HG03095 (cell line): ENCODE measurements around the gene TRMT1L.
"Not testable (repeated sequence)": the region's sequence is repeated elsewhere in the genome, so short reads cannot be mapped to it uniquely, and the experiment has no call there.

Source experiments
- ATAC-seq: cut with Tn5 transposase; IDR thresholded peaks from one replicate; pipeline ENCODE4 v1.9.1; 2021; ENCODE audit warnings: moderate library complexity; ENCODE audit not compliant: unreplicated experiment

Gene TRMT1L, protein sequence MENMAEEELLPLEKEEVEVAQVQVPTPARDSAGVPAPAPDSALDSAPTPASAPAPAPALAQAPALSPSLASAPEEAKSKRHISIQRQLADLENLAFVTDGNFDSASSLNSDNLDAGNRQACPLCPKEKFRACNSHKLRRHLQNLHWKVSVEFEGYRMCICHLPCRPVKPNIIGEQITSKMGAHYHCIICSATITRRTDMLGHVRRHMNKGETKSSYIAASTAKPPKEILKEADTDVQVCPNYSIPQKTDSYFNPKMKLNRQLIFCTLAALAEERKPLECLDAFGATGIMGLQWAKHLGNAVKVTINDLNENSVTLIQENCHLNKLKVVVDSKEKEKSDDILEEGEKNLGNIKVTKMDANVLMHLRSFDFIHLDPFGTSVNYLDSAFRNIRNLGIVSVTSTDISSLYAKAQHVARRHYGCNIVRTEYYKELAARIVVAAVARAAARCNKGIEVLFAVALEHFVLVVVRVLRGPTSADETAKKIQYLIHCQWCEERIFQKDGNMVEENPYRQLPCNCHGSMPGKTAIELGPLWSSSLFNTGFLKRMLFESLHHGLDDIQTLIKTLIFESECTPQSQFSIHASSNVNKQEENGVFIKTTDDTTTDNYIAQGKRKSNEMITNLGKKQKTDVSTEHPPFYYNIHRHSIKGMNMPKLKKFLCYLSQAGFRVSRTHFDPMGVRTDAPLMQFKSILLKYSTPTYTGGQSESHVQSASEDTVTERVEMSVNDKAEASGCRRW

DNA sequence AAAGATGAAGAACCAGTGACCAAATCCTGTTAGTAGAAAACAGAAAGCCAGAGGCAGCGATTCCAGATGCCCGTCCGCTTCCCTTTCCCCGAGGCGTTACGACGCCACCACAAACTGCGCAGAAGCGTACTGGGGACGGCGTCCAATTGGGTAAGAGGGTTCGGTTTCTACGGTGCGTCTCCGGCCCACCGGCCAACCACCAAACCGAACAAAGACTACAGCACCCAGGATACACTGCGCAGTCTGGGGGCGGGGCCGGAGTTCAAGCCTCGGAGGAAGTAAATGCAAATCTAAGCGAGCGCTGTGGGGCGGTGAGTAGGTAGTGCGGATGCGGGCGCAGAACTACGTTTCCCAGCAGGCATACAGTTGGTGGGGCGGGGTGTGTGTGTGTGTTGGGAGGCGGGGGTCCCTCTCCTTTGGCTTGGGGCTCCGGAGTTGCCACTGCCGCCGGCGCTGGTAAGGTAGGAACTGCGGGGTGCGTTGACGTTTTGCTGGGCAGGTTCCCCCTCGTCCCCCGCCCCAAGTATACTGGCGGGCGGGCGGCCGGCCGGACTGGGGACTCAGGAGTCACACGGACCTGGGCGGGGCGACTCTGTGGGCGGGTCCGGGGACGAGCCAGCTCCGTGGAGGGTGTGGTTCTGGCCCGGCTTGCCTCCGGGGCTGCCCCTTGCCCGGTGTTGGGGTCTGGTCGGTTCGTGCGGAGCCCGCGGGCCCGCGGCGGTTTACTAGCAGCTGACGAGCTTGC is at the start of gene TRMT1L, which contains the start of gene SWT1:
Gene TRMT1L, minus strand, starts transcription at position 100 of the 745 bp plus-strand sequence. CDS start 241 bp downstream, outside the sequence.
Gene SWT1, plus strand, starts transcription at position 314 of the 745 bp plus-strand sequence. CDS start 3,675 bp downstream, outside the sequence.
- peak; percentile 87 for ATAC-seq

DNA sequence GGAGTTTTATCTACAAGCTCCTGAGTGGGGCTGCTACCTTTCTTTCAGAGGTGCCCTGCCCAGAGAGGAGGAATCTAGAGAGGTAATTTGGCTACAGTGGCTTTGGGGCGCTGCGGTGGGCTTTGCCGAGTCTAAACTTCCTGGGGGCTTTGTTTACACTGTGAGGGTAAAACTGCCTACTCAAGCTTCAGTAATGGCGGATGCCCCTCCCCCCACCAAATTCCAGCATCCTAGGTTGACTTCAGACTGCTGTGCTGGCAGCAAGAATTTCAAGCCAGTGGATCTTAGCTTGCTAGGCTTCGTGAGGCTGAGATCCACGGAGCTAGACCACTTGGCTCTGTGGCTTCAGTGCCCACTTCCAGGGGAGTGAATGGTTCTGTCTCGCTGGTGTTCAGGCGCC is 44.1 kb upstream of the TRMT1L start:
- ATAC-seq: no peak

DNA sequence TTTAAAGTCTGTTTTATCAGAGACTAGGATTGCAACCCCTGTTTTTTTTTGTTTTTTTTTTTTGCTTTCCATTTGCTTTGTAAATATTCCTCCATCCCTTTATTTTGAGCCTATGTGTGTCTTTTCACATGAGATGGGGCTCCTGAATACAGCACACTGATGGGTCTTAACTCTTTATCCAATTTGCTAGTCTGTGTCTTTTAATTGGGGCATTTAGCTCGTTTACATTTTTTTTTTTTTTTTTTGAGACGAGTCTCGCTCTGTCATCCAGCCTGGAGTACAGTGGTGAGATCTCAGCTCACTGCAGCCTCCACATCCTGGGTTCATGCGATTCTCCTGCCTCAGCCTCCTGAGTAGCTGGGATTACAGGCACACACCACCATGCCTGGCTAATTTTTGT is 42.0 kb upstream of the TRMT1L start:
- not testable (repeated sequence) for ATAC-seq

DNA sequence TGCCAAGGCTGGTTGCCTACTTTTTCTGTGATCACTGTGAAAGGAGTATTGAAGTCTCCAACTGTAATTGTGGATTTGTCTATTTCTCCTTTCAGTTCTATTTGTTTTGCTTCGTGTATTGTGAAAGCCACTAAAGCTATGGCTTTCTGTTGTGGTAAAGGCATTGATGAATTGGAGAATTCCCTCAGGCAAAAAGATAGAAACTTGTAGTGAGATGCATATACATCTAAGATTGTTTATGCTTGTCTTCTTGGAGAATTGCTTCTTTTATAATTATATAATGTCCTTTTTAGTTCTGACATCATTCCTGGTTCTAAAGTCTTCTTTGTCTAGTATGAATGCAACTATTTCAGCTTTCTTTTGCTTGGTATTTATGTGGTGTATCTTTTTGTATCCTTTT is 37.0 kb upstream of the TRMT1L start:
- no peak for ATAC-seq

DNA sequence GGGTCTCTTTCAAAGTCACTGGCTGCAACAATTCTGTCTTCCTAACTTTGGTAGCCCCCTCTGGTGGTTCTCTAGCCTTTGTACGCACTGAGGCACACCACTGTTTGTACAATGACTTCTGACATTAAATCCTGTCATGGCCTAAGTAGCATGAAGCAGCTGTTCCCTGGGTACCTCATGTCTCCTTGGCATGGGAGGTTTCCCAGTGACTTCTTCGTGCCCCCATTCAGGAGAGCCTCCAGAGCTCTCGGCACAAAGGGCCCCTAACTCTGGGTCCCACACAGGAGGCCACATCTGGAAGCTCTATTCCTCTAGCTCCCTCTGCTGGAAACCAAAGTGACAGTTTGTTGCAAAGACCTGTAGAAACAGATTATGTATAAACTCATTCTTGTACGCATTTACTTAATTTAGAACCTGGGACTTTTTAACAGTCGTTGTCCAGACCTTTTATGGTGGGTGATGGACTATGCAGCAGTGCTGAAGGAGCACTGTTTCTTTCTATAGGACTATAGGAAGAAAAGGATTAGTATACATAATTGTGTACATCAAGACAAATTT is 13.6 kb upstream of the TRMT1L start:
- ATAC-seq: peak; percentile 97

DNA sequence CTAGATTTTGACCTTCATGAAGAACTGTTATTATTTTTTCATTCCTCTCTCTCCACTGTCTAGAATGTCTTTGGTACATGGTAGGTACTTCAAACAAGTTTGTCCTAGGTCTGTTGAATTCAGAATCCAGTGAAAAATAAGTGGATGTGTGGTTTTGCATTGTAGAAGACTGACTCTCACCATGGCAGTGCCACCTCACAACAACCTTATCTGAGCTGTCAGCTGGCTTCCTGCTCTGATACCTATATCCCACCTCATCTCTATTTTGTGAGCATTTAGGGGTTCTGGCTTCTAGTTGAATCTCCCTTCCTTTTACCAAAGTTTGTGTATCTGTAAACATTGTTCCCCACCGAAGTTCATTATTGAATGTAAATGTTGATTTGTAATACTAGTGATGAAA is 9.4 kb upstream of the TRMT1L start:
- ATAC-seq: no peak

DNA sequence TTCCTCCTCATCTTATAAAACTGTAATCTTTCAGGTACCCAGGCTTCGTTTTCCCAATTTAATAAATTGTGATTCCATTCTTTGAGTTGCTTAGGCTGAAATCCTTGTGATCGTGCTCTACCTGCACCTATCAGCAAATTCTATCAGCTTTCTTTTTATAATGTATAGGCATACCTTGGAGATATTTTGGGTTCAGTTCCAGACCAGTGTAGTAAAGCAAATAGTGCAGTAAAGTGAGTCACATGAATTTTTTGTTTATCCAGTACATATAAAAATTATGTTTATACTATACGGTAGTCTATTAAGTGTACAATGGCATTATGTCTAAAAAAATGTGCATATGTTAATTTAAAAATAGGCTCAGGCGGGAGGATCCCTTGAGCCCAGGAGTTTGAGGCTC is 5.7 kb upstream of the TRMT1L start:
- no peak for ATAC-seq

DNA sequence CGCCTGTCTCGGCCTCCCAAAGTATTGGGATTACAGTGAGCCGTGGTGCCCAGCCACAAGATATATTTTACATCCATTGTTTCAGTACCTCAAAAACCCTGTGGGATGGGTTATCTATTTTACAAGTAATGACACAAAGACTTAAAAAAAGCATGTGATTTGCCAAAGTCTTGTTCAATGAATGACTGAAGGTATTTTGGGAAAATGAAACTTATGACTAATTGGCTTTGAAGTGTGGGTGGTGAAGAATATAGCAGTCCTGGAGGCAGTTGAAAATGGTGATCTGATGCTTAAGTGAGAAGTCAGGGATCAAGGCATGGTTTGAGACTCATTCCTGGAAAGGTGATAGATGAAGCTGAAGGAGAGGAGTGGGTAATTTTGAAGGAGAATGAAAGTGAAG is 3.2 kb upstream of the TRMT1L start:
- no peak for ATAC-seq

DNA sequence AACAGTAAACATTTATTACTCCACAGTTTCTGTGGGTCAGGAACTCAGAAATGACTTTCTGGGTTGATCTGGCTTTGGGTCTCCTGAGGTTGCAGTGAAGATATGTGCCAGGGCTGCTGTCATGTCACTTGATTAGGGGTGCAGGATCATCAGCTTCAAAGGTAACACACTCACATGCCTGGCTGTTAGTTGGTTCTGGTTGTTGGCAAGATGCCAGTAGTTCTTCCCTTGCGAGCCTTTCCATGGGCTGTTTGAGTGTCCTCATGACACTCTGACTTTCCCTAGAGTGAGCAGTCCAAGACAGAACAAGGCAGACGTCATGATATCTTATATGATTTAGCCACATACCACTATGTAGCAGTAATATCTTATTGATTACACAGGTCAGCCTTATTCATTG is 2.0 kb upstream of the TRMT1L start:
- no peak for ATAC-seq

DNA sequence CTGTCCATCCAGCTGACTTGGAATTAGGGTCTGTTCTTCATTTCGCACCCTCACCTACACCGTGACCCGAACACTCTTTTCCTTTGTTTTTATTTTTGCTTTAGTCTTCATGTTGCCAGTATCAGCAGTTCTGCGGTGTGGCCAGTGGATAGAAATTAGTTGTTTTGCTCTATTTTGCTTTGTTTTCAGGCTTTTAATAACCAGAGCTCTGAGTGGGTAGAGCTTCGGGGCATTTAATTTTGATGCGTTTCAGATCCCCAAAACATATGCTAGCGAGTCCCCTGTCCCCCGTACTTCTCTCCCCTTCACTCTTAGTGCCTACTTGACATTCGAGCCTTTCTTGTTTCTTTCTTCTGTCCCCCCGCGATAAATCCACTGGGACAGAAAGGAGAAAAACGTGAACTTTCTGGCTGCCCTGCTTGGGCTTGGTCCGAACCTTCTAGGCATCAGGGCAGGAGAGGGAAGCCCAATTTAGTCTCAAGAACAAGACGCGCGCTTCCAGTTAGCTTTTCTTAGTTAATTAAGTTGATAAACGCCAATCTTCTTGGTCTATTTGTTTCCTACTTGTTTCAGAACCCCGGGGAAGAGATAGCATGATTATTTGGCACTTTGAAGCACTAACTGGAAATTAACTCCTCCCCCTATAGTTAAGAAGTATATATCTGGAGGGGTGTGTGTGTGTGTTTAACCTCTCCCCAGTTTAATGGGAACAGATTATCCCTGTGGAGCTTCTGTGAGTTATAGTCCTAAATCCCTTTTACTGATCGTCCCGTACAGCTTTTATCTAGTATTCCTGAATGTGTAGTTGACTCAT is 1.1 kb upstream of the TRMT1L start:
- ATAC-seq: no peak

DNA sequence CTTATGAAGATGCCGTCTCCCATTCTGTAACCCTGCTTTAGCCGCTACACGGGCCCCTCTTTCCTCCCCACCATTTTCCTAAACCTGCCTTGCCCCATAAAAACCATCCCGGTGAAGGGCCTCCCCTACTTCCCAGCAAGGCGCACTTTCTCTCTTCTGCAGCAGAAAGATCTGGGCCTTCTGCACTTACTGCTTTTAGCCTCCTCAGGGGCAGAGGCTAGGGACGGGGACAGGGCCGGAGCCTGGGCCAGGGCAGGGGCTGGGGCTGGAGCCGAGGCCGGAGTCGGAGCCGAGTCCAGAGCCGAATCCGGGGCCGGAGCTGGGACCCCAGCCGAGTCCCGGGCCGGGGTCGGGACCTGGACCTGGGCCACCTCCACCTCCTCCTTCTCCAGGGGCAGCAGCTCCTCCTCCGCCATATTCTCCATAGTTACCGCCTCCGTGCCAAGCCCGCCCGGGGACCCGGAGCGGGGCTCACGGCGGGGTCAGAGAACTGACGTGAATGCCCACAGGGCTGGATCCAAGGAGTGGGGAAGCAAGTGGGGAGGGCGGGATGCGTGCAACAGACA is 382 bp downstream of the TRMT1L start:
- peak; percentile 20 for ATAC-seq

DNA sequence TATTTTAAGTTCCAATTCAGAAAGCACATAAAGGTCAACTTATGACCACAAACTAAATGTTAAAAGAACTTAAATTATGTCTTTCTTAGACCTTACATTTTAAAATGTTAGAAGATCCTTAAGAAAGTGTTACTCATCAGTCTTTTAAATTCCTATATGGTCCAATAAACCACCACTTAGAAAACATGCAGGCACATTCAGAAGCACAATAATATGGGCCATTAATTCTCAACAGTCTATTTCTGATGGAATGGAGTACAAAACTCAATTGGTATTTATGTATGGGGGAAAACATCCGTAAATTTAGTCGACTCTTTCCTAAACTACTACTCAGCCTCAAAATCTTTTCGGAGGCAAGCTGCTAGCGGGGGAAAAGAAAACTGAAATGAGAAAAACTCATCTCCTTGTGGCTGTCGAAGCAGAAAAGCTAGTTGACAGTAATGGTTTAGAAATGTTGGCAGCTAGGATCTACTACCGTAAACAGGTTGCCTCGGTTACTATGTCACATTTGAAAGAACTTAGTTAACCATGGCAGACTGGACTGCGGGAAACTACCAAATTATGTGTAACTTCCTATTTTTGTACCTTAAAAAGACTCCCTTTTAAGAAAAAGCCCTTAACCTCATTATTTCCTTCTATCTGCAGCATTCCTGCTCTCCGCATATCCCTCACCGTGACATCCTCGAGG is 1.0 kb downstream of the TRMT1L start:
- ATAC-seq: no peak

DNA sequence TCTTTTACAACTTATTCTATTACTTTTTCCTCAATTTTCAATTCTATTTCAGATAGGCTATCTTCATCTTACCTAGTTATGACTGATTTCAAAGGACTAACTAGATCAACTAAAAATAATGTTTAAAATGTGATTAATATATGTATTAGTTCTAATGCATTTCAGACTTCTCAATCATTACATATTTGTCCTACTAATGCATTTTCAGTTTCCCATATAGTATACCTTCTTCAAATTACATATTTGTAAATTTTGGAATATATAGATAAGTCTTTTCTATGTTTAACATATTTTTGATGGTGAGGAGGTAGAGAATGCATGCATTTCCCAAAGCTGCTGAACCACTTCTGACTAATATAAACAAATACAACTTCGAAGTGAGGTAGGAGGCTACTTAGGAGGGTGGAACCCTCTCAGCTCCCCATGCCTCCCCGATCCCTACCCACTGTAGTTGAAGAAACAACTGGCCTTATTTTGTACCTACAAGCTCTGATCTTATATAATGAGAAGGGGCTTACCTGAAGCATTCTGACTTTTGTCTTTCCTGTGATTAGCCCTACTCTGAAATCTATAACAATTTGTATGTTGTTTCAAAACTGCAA is 1.7 kb downstream of the TRMT1L start:
- ATAC-seq: no peak

DNA sequence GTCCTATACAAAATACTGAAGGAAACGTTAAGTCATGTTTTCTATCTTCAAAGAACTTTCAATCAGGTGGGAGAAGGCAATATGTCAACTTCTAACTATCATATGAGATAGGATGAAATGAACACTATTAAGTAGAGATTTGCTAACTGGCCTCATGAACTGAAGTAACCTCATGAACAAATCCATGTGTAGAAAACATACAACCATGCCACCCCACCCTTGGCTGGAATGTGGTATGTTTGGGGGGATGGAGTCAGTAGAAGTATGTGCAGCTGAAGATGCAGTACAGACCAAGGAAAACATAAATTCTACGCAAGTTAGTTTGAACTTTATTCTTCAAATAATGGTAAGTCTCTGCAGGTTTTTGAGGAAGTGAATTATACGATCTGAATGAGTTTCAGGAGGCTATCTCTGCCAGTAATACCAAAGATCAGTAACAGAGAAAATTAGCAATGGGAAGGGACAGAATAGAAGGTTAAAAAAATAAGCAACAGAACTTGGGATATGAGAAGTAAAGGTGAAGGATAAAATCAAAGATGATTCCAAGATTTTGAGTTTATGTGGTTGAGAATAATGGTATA is 4.5 kb downstream of the TRMT1L start:
- no peak for ATAC-seq

DNA sequence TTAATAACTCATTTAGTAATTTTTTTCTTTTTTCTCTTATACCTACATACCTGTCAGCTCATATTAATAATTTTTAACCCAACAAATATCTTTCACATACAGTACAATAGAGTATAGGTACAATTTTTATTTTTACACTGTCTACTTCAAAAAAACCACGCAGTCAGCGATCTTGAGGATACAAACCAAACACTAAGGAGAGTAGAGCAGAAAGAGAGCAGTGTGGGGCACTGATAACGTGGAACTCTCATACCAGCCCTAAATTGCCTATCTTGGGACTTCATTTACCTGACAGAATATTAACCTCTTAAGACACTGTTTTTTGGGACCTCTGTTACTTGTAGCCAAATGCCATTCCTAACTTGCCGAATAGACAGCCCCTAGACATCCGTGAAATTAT is 5.5 kb downstream of the TRMT1L start:
- no peak for ATAC-seq

DNA sequence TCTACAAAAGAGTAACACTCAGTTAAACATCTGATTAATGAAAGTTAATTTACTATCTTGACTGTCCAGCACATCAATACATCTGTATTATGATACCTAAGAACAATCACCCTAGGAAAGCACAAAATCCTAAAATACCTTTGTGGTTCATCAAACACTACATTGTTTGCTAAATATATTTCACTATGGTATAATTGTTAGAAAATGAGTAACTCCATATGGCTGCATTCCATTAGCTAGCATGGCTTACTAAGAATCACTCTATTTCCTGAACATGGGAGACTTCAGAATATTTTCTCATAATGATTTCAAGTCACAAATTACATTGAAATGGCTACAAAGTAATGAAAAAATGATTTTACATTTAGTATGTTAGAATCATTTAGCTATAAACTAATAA is 12.5 kb downstream of the TRMT1L start:
- ATAC-seq: no peak

DNA sequence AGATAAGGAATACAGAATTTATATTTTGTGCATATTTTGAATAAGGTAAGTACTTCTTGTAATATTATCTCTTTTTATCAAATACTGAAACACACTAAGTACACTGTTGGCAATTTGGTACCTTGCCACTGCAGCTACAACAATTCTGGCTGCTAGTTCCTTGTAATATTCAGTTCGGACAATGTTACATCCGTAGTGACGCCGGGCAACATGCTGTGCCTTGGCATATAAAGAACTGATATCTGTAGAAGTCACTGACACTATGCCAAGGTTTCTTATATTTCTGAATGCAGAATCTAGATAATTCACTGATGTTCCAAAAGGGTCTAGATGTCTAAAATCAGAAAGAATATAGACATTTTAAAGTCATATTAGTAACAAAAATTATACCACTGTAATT is 17.5 kb downstream of the TRMT1L start:
- ATAC-seq: no peak

DNA sequence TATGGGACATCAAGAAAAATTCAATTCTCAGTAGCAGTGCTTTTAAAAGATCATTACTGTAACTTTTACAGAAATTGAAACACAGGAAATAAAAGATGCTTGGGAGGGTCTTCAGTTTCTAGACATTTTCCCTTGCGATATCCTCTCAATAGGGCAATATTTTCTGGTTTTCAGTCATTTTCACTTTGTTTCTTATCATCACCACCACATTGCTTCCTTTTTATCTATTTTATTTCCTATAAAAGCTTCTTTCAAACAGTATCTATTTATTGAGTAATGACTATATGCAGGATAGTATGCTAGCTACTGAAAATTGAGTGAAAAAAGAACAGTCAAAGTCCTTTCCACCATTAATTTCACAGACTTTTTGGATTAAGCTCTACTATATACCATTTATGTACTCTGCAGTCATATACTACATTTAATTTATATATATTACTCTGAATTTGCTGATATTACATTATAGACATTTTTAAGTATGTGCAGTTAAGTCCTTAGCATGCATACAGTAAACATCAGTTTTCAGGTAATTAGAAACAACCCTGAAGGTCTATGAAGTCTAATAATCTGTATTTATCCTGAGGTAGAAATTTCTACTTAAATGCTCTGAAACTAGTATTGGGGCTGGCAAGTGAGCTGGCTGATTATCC is 18.7 kb downstream of the TRMT1L start:
- no peak for ATAC-seq
